ENCODE measurements around the gene INIP.
"Not testable (repeated sequence)": the region's sequence is repeated elsewhere in the genome, so short reads cannot be mapped to it uniquely, and the experiment has no call there.

The INIP gene

DNA sequence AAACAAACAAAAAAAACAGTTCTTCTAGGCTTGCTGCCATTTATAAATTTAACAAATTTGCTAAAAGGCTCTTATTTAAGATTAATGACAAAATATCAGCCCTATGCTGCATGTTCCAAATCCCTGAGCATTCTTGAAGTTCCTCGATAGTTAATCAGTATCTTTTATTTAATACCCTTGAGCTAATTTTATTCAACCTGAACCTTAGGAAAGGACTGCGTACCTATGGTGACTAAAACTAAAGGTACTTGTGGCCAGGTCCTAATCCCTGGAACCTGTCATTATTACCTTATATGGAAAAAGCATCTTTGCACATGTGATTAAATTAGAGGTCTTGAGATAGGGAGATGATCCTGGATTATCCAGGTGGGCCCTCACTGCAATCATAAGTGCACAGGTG lies 10.5 kb upstream of the INIP start:
- H3K4me3 ChIP-seq (ENCODE audit: low read depth in 1 of 2, low read length in 2 of 2), result no peak overlapping the region
- no peak overlapping the region for H3K9ac ChIP-seq (ENCODE audit: low read depth, low read length)
- H3K27ac ChIP-seq (ENCODE audit: low read length), result no peak overlapping the region
- H3K36me3 ChIP-seq (ENCODE audit: insufficient read depth, low read length), result no peaks in the 10 kb centered on the region
- no peak for DNase-seq
- TF ChIP-seq, protein P1, sequence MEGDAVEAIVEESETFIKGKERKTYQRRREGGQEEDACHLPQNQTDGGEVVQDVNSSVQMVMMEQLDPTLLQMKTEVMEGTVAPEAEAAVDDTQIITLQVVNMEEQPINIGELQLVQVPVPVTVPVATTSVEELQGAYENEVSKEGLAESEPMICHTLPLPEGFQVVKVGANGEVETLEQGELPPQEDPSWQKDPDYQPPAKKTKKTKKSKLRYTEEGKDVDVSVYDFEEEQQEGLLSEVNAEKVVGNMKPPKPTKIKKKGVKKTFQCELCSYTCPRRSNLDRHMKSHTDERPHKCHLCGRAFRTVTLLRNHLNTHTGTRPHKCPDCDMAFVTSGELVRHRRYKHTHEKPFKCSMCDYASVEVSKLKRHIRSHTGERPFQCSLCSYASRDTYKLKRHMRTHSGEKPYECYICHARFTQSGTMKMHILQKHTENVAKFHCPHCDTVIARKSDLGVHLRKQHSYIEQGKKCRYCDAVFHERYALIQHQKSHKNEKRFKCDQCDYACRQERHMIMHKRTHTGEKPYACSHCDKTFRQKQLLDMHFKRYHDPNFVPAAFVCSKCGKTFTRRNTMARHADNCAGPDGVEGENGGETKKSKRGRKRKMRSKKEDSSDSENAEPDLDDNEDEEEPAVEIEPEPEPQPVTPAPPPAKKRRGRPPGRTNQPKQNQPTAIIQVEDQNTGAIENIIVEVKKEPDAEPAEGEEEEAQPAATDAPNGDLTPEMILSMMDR (IDR thresholded peaks at IDR 0.05; ENCODE audit: borderline replicate concordance, extremely low read depth, low read length, poor library complexity, severe bottlenecking), result no peak
- no peak for TF ChIP-seq EZH2 (IDR thresholded peaks at IDR 0.05; ENCODE audit: borderline replicate concordance, low read depth, low read length, severe bottlenecking)
- no peaks in the 10 kb centered on the region for H3K79me2 ChIP-seq (ENCODE audit: insufficient read depth, low read length)
- no peak overlapping the region for H2AFZ ChIP-seq (ENCODE audit: low read depth, low read length)
- H3K9me3 ChIP-seq (ENCODE audit: insufficient read depth, low read length, severe bottlenecking), result no peaks in the 10 kb centered on the region
- no peaks in the 10 kb centered on the region for H4K20me1 ChIP-seq (ENCODE audit: insufficient read depth, low read length)
- ATAC-seq (ENCODE audit: insufficient read depth, low read depth), result no peak
- no peak overlapping the region for H3K4me2 ChIP-seq (ENCODE audit: insufficient read depth, low read length)
- H3K27me3 ChIP-seq (ENCODE audit: insufficient read depth, low read length, poor library complexity), result no peaks in the 10 kb centered on the region
- no peaks in the 10 kb centered on the region for H3K4me1 ChIP-seq (ENCODE audit: insufficient read depth, low read length)

GRCh38 chr9:112726428-112726827 lies 8.5 kb upstream of the INIP start:
- Histone ChIP-seq H3K9me3 (ENCODE audit: insufficient read depth, low read length, severe bottlenecking) (no peaks in the 10 kb centered on the region), H3K36me3 (ENCODE audit: insufficient read depth, low read length) (no peaks in the 10 kb centered on the region), H3K4me1 (ENCODE audit: insufficient read depth, low read length) (no peaks in the 10 kb centered on the region), H3K4me2 (ENCODE audit: insufficient read depth, low read length) (no peak overlapping the region), H3K4me3 (ENCODE audit: low read depth in 1 of 2, low read length in 2 of 2) (no peak overlapping the region), H3K9ac (ENCODE audit: low read depth, low read length) (no peak overlapping the region), H2AFZ (ENCODE audit: low read depth, low read length) (no peak overlapping the region), H4K20me1 (ENCODE audit: insufficient read depth, low read length) (no peaks in the 10 kb centered on the region), H3K27ac (ENCODE audit: low read length) (no peak overlapping the region), H3K79me2 (ENCODE audit: insufficient read depth, low read length) (no peaks in the 10 kb centered on the region), H3K27me3 (ENCODE audit: insufficient read depth, low read length, poor library complexity) (no peaks in the 10 kb centered on the region)
- DNase-seq, result no peak
- TF ChIP-seq EZH2 (IDR thresholded peaks at IDR 0.05; ENCODE audit: borderline replicate concordance, low read depth, low read length, severe bottlenecking), result no peak
- TF ChIP-seq, protein P1 (IDR thresholded peaks at IDR 0.05; ENCODE audit: borderline replicate concordance, extremely low read depth, low read length, poor library complexity, severe bottlenecking), result no peak
- ATAC-seq (ENCODE audit: insufficient read depth, low read depth), result no peak

DNA sequence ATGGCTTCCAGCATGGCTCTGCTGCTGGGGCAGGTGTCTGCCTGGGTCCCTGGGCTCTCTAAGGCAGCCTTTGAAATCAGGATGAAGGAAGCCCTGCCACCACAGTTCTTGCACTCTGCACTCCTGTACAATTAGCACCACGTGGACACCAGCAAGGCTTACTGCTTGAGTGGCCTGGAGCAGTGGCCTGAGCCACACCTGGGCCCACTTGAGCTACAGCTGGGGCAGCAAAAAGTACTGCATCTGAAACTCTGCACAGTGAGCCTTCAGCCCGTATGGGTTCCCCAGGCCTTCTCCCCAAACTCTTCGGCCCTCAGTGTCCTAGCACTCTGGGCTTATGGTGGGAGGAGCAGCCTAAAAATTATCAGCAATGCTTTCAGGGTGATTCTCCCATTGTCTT lies 8.0 kb upstream of the INIP start:
- no peak overlapping the region for H2AFZ ChIP-seq (ENCODE audit: low read depth, low read length)
- H3K79me2 ChIP-seq (ENCODE audit: insufficient read depth, low read length), result no peaks in the 10 kb centered on the region
- H3K36me3 ChIP-seq (ENCODE audit: insufficient read depth, low read length), result no peaks in the 10 kb centered on the region
- no peak overlapping the region for H3K27ac ChIP-seq (ENCODE audit: low read length)
- ATAC-seq (ENCODE audit: insufficient read depth, low read depth) (no peak), DNase-seq (no peak)
- H4K20me1 ChIP-seq (ENCODE audit: insufficient read depth, low read length), result no peaks in the 10 kb centered on the region
- H3K9ac ChIP-seq (ENCODE audit: low read depth, low read length), result no peak overlapping the region
- no peaks in the 10 kb centered on the region for H3K4me1 ChIP-seq (ENCODE audit: insufficient read depth, low read length)
- H3K4me2 ChIP-seq (ENCODE audit: insufficient read depth, low read length), result no peak overlapping the region
- no peaks in the 10 kb centered on the region for H3K27me3 ChIP-seq (ENCODE audit: insufficient read depth, low read length, poor library complexity)
- TF ChIP-seq, protein P1 (IDR thresholded peaks at IDR 0.05; ENCODE audit: borderline replicate concordance, extremely low read depth, low read length, poor library complexity, severe bottlenecking), result no peak
- no peak for TF ChIP-seq EZH2 (IDR thresholded peaks at IDR 0.05; ENCODE audit: borderline replicate concordance, low read depth, low read length, severe bottlenecking)
- H3K4me3 ChIP-seq (ENCODE audit: low read depth in 1 of 2, low read length in 2 of 2), result no peak overlapping the region
- no peaks in the 10 kb centered on the region for H3K9me3 ChIP-seq (ENCODE audit: insufficient read depth, low read length, severe bottlenecking)

- H3K36me3 ChIP-seq (ENCODE audit: insufficient read depth, low read length); H3K9me3 ChIP-seq (ENCODE audit: insufficient read depth, low read length, severe bottlenecking); H3K4me1 ChIP-seq (ENCODE audit: insufficient read depth, low read length); H3K79me2 ChIP-seq (ENCODE audit: insufficient read depth, low read length); H3K4me3 ChIP-seq (ENCODE audit: low read depth in 1 of 2, low read length in 2 of 2); H3K9ac ChIP-seq (ENCODE audit: low read depth, low read length); H3K27ac ChIP-seq (ENCODE audit: low read length); H2AFZ ChIP-seq (ENCODE audit: low read depth, low read length); H3K4me2 ChIP-seq (ENCODE audit: insufficient read depth, low read length); ATAC-seq (ENCODE audit: insufficient read depth, low read depth); DNase-seq; H4K20me1 ChIP-seq (ENCODE audit: insufficient read depth, low read length); H3K27me3 ChIP-seq (ENCODE audit: insufficient read depth, low read length, poor library complexity): not testable (repeated sequence)
Observed at GRCh38 chr9:112722749-112723148, 4.8 kb upstream of the INIP start.

Data from DND-41 (cell line).